Activated CD8-positive, alpha-beta T cell treated with anti-CD3 and anti-CD28 coated beads for 36 hours (primary cell): ENCODE results near the gene ADAM22. TPM values are rescaled to one million over a fixed set of nuclear protein-coding genes. Genes with fewer than 3 reads are reported as not detected.
A peak's percentile ranks its signal among the peaks of the same experiment; 100 is the strongest.

Source experiments
- ATAC-seq: fragments of 200-7000 bp; cut with Tn5 transposase; one replicate; pipeline ENCODE4 v1.10.0; 2021; ENCODE audit warnings: mild to moderate bottlenecking, moderate library complexity
- CTCF ChIA-PET: fragments of 350-600 bp; sonication (Branson Sonifier 250); formaldehyde crosslinking; loops from one replicate; lab custom pipeline; 2021; ENCODE audit warnings: antibody characterized with exemption; lab: Charles Lee
- POLR2A ChIA-PET: fragments of 350-600 bp; sonication (Branson Sonifier 250); formaldehyde crosslinking; loops from one replicate; lab custom pipeline; 2021; ENCODE audit warnings: antibody characterized with exemption; lab: Charles Lee
- DNase-seq: peaks from one replicate; pipeline ENCODE4 v3.0.0-alpha.2; 2020
- H3K27ac Mint-ChIP-seq: one replicate; pipeline ENCODE4 v1.8.0; 2021; ENCODE audit warnings: mild to moderate bottlenecking, mixed read lengths
- H3K27me3 Mint-ChIP-seq: one replicate; pipeline ENCODE4 v1.8.0; 2021; ENCODE audit warnings: mixed read lengths
- H3K36me3 Mint-ChIP-seq: one replicate; pipeline ENCODE4 v1.8.0; 2021; ENCODE audit warnings: low read depth, mixed read lengths
- H3K4me1 Mint-ChIP-seq: one replicate; pipeline ENCODE4 v1.8.0; 2021; ENCODE audit warnings: low read depth, mixed read lengths
- H3K4me3 Mint-ChIP-seq: one replicate; pipeline ENCODE4 v1.8.0; 2021; ENCODE audit warnings: mild to moderate bottlenecking, moderate library complexity, mixed read lengths
- H3K9me3 Mint-ChIP-seq: one replicate; pipeline ENCODE4 v1.8.0; 2021; ENCODE audit warnings: mixed read lengths
- intact Hi-C: fragments of 100-400 bp; cut with micrococcal nuclease; formaldehyde crosslinking; loops from one replicate; pipeline ENCODE4 v1.10.0; 2022
- total RNA-seq, 2 experiments: library from RNA; stranded (reverse); gene quantifications; one replicate each; pipeline ENCODE4 v1.2.3, GENCODE V29; 2021
- TF ChIP-seq, protein P1 (sequence below): fragments of 200-600 bp; IDR thresholded peaks from one replicate; pipeline ENCODE4 v1.8.0; 2022; ENCODE audit warnings: antibody characterized with exemption, mild to moderate bottlenecking

The ADAM22 gene
- total RNA-seq, 2 experiments from 2014 or later, result 2.3 to 3.0 TPM

DNA sequence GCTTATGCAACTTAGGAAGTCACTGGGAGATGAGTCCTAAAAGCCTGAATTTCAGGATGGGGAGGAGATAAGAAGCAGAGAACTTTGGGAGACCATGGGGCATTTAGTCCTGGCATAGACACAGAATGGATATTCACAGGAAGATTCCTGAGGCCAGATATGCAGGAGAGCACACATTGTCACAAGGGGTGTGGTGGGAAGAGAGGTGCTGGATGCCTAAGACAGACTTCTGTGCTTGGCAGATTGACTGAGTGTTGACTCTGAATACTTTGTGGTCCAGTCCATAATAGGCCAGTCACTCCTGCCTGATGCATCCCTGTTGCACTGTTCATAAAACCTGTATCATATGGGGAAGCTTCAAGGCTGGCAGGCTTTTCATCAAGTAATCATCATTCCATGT, 267.3 kb downstream of the ADAM22 start:
- H3K4me1 Mint-ChIP-seq, result peaks cover 21% of the 10 kb centered on the region
- peaks cover 30% of the 10 kb centered on the region for H3K36me3 Mint-ChIP-seq
- no peaks in the 10 kb centered on the region for H3K27me3 Mint-ChIP-seq
- ChIA-PET POLR2A (no interaction called here), CTCF (no interaction called here)
- intact Hi-C loops, result no loop called here
- TF ChIP-seq, protein P1, sequence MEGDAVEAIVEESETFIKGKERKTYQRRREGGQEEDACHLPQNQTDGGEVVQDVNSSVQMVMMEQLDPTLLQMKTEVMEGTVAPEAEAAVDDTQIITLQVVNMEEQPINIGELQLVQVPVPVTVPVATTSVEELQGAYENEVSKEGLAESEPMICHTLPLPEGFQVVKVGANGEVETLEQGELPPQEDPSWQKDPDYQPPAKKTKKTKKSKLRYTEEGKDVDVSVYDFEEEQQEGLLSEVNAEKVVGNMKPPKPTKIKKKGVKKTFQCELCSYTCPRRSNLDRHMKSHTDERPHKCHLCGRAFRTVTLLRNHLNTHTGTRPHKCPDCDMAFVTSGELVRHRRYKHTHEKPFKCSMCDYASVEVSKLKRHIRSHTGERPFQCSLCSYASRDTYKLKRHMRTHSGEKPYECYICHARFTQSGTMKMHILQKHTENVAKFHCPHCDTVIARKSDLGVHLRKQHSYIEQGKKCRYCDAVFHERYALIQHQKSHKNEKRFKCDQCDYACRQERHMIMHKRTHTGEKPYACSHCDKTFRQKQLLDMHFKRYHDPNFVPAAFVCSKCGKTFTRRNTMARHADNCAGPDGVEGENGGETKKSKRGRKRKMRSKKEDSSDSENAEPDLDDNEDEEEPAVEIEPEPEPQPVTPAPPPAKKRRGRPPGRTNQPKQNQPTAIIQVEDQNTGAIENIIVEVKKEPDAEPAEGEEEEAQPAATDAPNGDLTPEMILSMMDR, result no peak
- ATAC-seq (no peak), DNase-seq (no peak)
- H3K9me3 Mint-ChIP-seq, result no peaks in the 10 kb centered on the region
- no peak overlapping the region for H3K4me3 Mint-ChIP-seq
- no peak overlapping the region for H3K27ac Mint-ChIP-seq

DNA sequence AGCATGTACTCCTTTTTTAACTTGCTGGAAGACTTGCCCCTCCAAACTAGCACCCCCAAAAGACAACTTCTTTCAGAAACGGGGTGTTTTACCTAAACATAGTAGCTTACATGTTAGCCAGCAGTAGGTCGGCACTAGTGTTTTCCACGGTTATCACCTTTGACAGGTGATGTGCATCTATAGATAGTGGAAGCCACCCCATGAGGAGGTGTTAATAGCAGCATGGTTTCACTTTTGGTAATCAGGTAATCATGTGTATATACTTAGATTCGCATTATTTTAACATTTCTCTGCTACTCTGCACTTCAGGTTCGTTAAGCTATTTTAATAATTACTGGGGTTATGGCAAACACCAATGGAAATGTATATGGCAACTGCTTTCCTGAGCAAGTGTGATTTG, 268.2 kb downstream of the ADAM22 start:
- ChIA-PET CTCF (interaction anchor here (1.6 kb wide), 1 partner anchor 10 kb away, joined by 4 read pairs; no protein-coding TSS in a partner anchor), POLR2A (interaction anchor here (1.5 to 2.1 kb wide), 2 partner anchors 10 to 11 kb away, joined by 4 to 5 read pairs; no protein-coding TSS in a partner anchor)
- H3K27ac Mint-ChIP-seq, result peak overlapping the region; percentile 46

DNA sequence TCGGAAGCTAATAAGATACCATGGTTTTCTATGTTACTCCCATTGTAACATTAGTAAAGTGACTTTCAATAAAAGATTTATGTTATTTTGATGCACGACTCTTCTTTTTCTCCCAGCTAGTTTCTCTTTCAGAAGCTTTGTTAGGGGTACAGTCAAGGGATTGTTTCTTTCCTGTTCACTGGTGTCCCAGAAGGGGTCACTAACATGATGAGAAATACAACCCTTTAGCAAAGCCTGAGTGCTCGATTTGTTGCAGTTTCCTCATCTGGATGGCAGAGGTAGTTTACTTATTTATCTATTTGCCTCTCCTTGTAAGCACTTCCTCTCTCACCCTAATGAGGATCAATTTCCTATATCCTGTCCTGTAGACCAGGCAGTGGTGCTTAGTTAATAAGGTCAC, 268.7 kb downstream of the ADAM22 start:
- peak overlapping the region; percentile 49 for H3K27ac Mint-ChIP-seq
- POLR2A ChIA-PET, result interaction anchor here (1.5 to 2.1 kb wide), 2 partner anchors 9 to 11 kb away, joined by 4 to 5 read pairs; no protein-coding TSS in a partner anchor
- H3K4me1 Mint-ChIP-seq, result peaks cover 21% of the 10 kb centered on the region
- ATAC-seq (no peak), DNase-seq (no peak)
- no peaks in the 10 kb centered on the region for H3K27me3 Mint-ChIP-seq
- H3K36me3 Mint-ChIP-seq, result peaks cover 39% of the 10 kb centered on the region
- no peaks in the 10 kb centered on the region for H3K9me3 Mint-ChIP-seq
- TF ChIP-seq, protein P1, result no peak
- intact Hi-C loops, result no loop called here
- CTCF ChIA-PET, result interaction anchor here (1.2 to 1.6 kb wide), 2 partner anchors 10 to 40 kb away, joined by 3 to 4 read pairs; no protein-coding TSS in a partner anchor
- no peak overlapping the region for H3K4me3 Mint-ChIP-seq

More for the DNA sequence above, 268.2 kb downstream of the ADAM22 start:
- H3K36me3 Mint-ChIP-seq, result peaks cover 36% of the 10 kb centered on the region
- no peak for DNase-seq
- H3K4me1 Mint-ChIP-seq, result peaks cover 21% of the 10 kb centered on the region
- ATAC-seq, result peak; percentile 55
- intact Hi-C loops, result no loop called here
- no peaks in the 10 kb centered on the region for H3K9me3 Mint-ChIP-seq
- H3K4me3 Mint-ChIP-seq, result no peak overlapping the region
- H3K27me3 Mint-ChIP-seq, result no peaks in the 10 kb centered on the region
- TF ChIP-seq, protein P1, result no peak

DNA sequence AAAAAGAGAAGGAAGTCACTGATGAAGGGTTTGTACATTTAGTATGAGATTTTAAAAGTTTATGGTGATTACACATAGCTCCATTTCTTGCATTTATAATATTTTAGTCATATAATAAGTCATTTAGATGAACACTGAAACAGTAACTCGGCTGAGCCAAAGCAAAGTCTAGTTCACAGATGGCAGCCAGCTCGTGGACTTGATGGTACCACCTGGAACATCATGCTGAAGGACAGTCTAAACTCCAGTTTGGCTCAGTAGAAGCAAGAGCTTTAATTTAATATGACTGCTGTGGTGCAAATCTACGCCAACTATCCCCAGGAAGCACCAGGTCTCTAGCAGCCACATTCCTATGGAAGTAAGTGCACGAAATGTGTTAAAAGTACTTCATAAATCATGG, 269.4 kb downstream of the ADAM22 start:
- no peak for ATAC-seq
- TF ChIP-seq, protein P1, result no peak
- POLR2A ChIA-PET, result interaction anchor here (1.0 to 2.1 kb wide), 3 partner anchors 8 to 10 kb away, joined by 4 to 5 read pairs (median 5); no protein-coding TSS in a partner anchor
- H3K36me3 Mint-ChIP-seq, result peaks cover 39% of the 10 kb centered on the region
- no peak overlapping the region for H3K4me3 Mint-ChIP-seq
- intact Hi-C loops, result no loop called here
- CTCF ChIA-PET, result interaction anchor here (1.2 to 1.6 kb wide), 2 partner anchors 9 to 40 kb away, joined by 3 to 4 read pairs; no protein-coding TSS in a partner anchor
- peak overlapping the region; percentile 49 for H3K27ac Mint-ChIP-seq
- peaks cover 21% of the 10 kb centered on the region for H3K4me1 Mint-ChIP-seq
- no peaks in the 10 kb centered on the region for H3K27me3 Mint-ChIP-seq
- no peaks in the 10 kb centered on the region for H3K9me3 Mint-ChIP-seq
- DNase-seq, result no peak

DNA sequence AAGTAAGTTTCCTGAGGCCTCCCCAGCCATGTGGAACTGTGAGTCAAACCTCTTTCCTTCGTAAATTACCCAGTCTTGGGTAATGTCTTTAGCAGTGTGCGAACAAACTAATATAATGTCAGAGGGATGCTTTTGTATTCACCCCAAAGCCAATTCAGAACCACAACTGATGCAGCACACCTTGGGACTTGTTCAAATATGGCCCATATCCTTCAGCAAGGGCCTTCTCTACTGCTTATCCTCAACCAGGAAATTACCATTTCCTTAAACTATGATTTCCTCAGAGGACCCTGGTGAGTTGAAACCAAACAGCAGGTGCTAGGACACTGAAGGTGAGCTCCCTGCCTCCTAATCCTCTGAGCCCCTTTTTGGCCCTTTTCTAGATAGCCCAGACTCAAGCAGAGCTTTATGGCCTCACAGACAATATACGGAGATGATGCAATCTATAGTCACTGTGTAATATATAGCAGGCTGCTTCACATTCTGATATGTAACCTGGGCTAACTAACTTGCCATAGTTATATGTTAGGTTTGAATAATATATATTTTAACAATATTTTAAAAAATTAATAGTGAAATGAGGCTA, 270.6 kb downstream of the ADAM22 start:
- POLR2A ChIA-PET, result interaction anchor here (1.2 kb wide), 1 partner anchor 14 kb away, joined by 3 read pairs; no protein-coding TSS in a partner anchor

More for the DNA sequence above, 270.6 kb downstream of the ADAM22 start:
- TF ChIP-seq, protein P1, result no peak
- H3K36me3 Mint-ChIP-seq, result peaks cover 42% of the 10 kb centered on the region
- CTCF ChIA-PET, result no interaction called here
- no peaks in the 10 kb centered on the region for H3K27me3 Mint-ChIP-seq
- DNase-seq, result no peak
- ATAC-seq, result no peak
- intact Hi-C loops, result no loop called here
- no peaks in the 10 kb centered on the region for H3K9me3 Mint-ChIP-seq
- H3K4me1 Mint-ChIP-seq, result peaks cover 21% of the 10 kb centered on the region
- H3K27ac Mint-ChIP-seq, result peak overlapping the region; percentile 58
- H3K4me3 Mint-ChIP-seq, result no peak overlapping the region
